Endodermal cell (in vitro differentiated cells): ENCODE data around the gene IFT122. TPM values are rescaled to one million over a fixed set of nuclear protein-coding genes. Genes with fewer than 3 reads are reported as not detected.
A peak's percentile ranks its signal among the peaks of the same experiment; 100 is the strongest.

ENCODE experiments used
- DNase-seq: peaks from one replicate; pipeline ENCODE4 v3.0.0-alpha.2; 2017
- H3K27ac ChIP-seq: 2 replicates; pipeline ENCODE4 v1.5.1; 2013; ENCODE audit warnings: mild to moderate bottlenecking, low read depth, low read length, moderate library complexity
- H3K27me3 ChIP-seq: 2 replicates; pipeline ENCODE4 v1.6.1; 2013; ENCODE audit warnings: mild to moderate bottlenecking, low read length, moderate library complexity; ENCODE audit not compliant: insufficient read depth, control insufficient read depth, poor library complexity, severe bottlenecking
- H3K36me3 ChIP-seq: 2 replicates; pipeline ENCODE4 v1.7.0; 2013; ENCODE audit warnings: mild to moderate bottlenecking, low read length, moderate library complexity; ENCODE audit not compliant: control insufficient read depth, insufficient read depth
- H3K4me1 ChIP-seq: one replicate; pipeline ENCODE4 v1.7.0; 2013; ENCODE audit warnings: low read length; ENCODE audit not compliant: control insufficient read depth, insufficient read depth
- H3K4me3 ChIP-seq: 2 replicates; pipeline ENCODE4 v1.5.1; 2013; ENCODE audit warnings: mild to moderate bottlenecking, low read length, moderate library complexity
- H3K9ac ChIP-seq: 2 replicates; pipeline ENCODE4 v1.6.1; 2013; ENCODE audit warnings: mild to moderate bottlenecking, low read length, moderate library complexity; ENCODE audit not compliant: poor library complexity, severe bottlenecking; ENCODE audit errors: extremely low read depth
- H3K9me3 ChIP-seq: 2 replicates; pipeline ENCODE4 v1.6.1; 2013; ENCODE audit warnings: mild to moderate bottlenecking, low read length, moderate library complexity; ENCODE audit not compliant: control insufficient read depth
- H3K27ac Mint-ChIP-seq: 2 replicates; pipeline ENCODE4 v1.8.0; 2020; ENCODE audit warnings: mixed read lengths
- H3K27me3 Mint-ChIP-seq: 2 replicates; pipeline ENCODE4 v1.8.0; 2021; ENCODE audit warnings: mild to moderate bottlenecking, mixed read lengths; ENCODE audit not compliant: insufficient read depth
- H3K36me3 Mint-ChIP-seq: 2 replicates; pipeline ENCODE4 v1.8.0; 2020; ENCODE audit warnings: low read depth, mixed read lengths
- H3K4me1 Mint-ChIP-seq: 2 replicates; pipeline ENCODE4 v1.8.0; 2020; ENCODE audit warnings: mixed read lengths
- H3K4me3 Mint-ChIP-seq: 2 replicates; pipeline ENCODE4 v1.8.0; 2020; ENCODE audit warnings: mild to moderate bottlenecking, moderate library complexity, mixed read lengths
- H3K9me3 Mint-ChIP-seq: 2 replicates; pipeline ENCODE4 v1.8.0; 2020; ENCODE audit warnings: mild to moderate bottlenecking, mixed read lengths
- CTCF ChIP-seq: fragments of 200-600 bp; sonication (generic); conservative IDR thresholded peaks from 2 replicates; pipeline ENCODE4 v1.5.0; 2021; ENCODE audit warnings: antibody characterized with exemption, mild to moderate bottlenecking
- WGBS, 2 experiments: methylation state at CpG; one replicate each; pipeline versions ENCODE4 v1.1.5 to v1.1.7; 2013; ENCODE audit warnings: missing lambda C conversion rate in 2 of 2, mixed read lengths in 1 of 2; ENCODE audit not compliant: insufficient coverage in 1 of 2, insufficient read length in 1 of 2; 5-methylcytosine and 5-hydroxymethylcytosine counted together
- total RNA-seq, 2 donors: library from RNA; stranded (reverse); fragmentation: NEBNext Ultra II Directional in 1 of 2; extraction: Animal tissue kit (Norgen Biotek cat#: 25700) in 1 of 2; gene quantifications; 2 replicates in 1 of 2; 3 replicates in 1 of 2; pipeline ENCODE4 v1.2.1, GENCODE V29; 2021

The IFT122 gene
- total RNA-seq, 2 donors from 2014 or later: 36.0 to 46.6 TPM

DNA sequence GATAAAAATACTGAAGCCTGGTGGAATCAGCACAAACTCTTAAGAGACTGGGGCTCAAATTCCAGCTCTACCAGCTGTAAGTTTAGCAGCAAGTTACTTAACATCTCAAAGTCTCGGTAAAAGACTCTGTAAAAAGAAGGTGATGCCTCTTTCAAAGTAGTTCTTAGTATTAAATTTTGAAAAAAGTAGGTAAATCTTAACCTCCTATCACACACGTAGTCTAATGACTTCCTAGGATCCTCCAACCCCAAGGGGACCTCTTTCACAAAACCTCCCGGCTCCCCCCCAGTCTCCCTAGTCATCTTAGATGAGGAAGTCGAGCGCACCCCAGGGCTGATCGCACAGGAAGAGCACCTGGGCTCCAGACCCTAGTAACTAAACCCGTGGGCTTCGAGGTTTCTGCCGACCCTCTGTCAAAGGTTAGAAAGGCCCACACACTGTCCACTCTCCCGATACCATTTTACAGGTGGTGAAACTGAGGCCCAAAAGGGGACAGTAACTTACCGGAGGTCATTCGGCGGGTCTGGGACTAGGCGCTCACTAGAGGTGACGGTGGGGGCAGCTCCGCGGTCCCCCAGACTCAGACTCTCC is 703 bp upstream of the IFT122 start:
- Mint-ChIP-seq H3K4me1 (peaks cover 48% of the 10 kb centered on the region), H3K36me3 (peaks cover 29% of the 10 kb centered on the region), H3K4me3 (peak overlapping the region; percentile 99), H3K27me3 (no peaks in the 10 kb centered on the region), H3K9me3 (no peaks in the 10 kb centered on the region), H3K27ac (peak overlapping the region; percentile 95)
- peaks cover 25% of the 10 kb centered on the region for H3K4me1 ChIP-seq
- DNase-seq: no peak
- whole genome bisulfite sequencing, 2 experiments: 0% methylated on average over 6 to 17 of the region's 17 CpGs
- no peak for TF ChIP-seq CTCF
- no peaks in the 10 kb centered on the region for H3K27me3 ChIP-seq
- peaks cover 38% of the 10 kb centered on the region for H3K36me3 ChIP-seq
- peak overlapping the region; percentile 96 for H3K4me3 ChIP-seq
- no peaks in the 10 kb centered on the region for H3K9me3 ChIP-seq
- H3K27ac ChIP-seq: peak overlapping the region; percentile 9
- peak overlapping the region; percentile 73 for H3K9ac ChIP-seq

- peaks cover 22% of the 10 kb centered on the region for H3K36me3 Mint-ChIP-seq
These were observed 680 bp downstream of the IFT122 start for GRCh38 chr3:129440618-129441190.

GRCh38 chr3:129441215-129441614 is 1.2 kb downstream of the IFT122 start:
- peak overlapping the region; percentile 90 for H3K4me3 ChIP-seq
- Mint-ChIP-seq H3K9me3 (no peaks in the 10 kb centered on the region), H3K4me3 (peak overlapping the region; percentile 99), H3K4me1 (peaks cover 48% of the 10 kb centered on the region), H3K36me3 (peaks cover 18% of the 10 kb centered on the region), H3K27ac (no peak overlapping the region), H3K27me3 (no peaks in the 10 kb centered on the region)
- H3K9ac ChIP-seq: peak overlapping the region; percentile 68
- no peak overlapping the region for H3K27ac ChIP-seq
- 78 to 85% methylated on average over 9 of the region's 9 CpGs for WGBS, 2 experiments
- H3K9me3 ChIP-seq: no peaks in the 10 kb centered on the region
- no peaks in the 10 kb centered on the region for H3K27me3 ChIP-seq
- TF ChIP-seq CTCF: no peak
- peaks cover 19% of the 10 kb centered on the region for H3K36me3 ChIP-seq
- no peak for DNase-seq
- H3K4me1 ChIP-seq: peaks cover 32% of the 10 kb centered on the region

More at GRCh38 chr3:129440618-129441190, 680 bp downstream of the IFT122 start:
- Histone ChIP-seq H3K27ac (peak overlapping the region; percentile 89), H3K4me3 (peak overlapping the region; percentile 90), H3K27me3 (no peaks in the 10 kb centered on the region), H3K9me3 (no peaks in the 10 kb centered on the region), H3K9ac (peak overlapping the region; percentile 68), H3K36me3 (peaks cover 24% of the 10 kb centered on the region), H3K4me1 (peaks cover 30% of the 10 kb centered on the region)
- Mint-ChIP-seq H3K4me1 (peaks cover 47% of the 10 kb centered on the region), H3K27ac (peak overlapping the region; percentile 93), H3K4me3 (peak overlapping the region; percentile 99), H3K27me3 (no peaks in the 10 kb centered on the region), H3K9me3 (no peaks in the 10 kb centered on the region)
- no peak for DNase-seq
- WGBS, 2 experiments: 17 to 31% methylated on average over 5 to 9 of the region's 9 CpGs
- no peak for TF ChIP-seq CTCF
